ENCODE results near the gene MLLT3.

MLLT3 gene

DNA sequence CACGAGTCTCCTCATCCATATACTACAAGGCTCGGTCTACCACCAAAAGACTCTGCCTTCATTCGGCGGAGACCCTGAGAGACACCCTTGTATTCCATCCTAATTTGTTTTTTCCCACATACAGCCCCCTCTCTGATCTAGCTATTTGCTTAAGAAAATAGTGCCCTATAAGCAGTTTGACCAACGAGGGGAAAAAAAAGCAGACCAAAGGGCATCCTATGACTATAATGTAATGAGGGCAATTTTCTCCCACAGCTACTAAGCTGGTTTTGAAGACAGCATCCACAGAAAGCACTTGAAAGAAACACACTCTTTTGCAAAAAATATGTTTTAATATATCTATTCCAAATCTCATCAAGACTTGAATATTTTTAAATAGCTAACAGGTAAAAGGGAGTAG lies 147.8 kb downstream of the MLLT3 start:
- DNase-seq (ENCODE audit: low read depth), result no peak

DNA sequence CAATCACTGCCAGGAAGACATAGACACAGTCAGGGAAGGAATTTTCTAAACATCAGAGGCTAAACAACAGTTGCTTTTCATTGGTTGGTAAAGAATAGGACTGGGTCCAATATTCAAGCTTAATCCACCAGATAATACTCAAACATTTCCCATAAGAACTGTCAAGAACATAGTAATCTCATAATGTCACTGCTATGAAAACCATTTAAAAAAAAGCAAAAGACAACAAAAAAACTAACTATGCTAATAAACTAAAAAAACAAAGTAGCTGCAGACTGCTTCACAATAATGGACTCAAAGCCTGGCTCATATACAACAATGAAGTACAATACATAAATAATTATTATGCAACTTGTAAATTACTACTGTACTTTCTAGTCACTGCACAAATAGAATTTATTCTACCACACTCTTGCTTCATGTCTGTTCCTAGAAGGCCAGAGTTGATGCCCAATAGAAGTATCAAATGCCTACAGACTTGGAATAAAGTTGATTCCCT lies 148.7 kb downstream of the MLLT3 start:
- no peak for DNase-seq (ENCODE audit: low read depth)

DNA sequence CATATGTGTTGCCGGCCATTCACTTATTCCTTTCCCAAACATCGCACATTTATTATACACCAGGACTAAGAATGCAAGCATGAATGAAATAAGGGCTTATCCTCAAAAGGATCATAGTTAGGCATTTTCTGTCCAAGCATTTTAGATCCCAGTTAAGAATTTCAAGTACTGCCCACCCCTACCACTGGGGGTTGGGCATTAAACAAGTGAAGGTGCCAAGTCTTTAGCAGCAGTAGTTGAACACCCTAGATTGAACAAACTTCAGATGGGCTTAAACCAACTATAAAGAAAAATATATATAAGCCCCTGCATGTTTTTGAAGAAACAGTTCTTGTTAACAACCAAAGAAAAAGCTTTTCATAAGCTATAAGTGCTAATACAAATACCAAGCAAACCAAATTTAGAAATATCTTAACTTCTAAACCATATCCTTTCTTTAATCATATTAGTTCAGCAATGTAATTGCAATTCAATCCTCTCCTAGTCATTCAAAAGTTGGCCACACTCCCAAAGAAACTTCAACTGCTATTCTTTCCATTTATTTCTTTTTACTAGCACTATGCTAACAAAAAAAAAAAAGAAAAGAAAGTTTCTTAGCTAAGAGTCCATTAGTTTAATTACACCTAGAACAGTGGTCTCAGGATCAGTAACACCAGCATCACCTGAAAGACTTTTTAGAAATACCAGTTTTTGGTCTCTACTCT lies 149.8 kb downstream of the MLLT3 start:
- DNase-seq (ENCODE audit: low read depth), result no peak

- DNase-seq (ENCODE audit: low read depth), result no peak
Observed at GRCh38 chr9:20466328-20467008, 155.8 kb downstream of the MLLT3 start.

DNA sequence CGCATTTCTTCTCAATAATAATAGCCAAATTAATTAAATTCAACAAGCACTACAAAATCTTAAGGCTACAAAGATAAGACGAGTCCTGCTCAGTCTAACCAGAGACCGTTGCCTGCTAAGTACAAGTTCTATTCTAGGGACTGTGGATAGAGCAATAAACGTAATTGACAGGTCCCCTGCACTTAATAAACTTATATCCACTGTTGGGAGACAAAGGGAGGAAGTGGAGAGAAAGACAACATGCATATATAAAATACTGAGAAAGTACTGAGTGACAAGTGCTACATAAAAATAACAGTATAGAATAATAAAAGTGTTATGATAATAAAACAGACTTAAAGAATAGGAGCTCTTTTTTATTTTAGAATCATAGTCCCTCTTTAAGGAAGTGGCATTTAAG lies 158.1 kb downstream of the MLLT3 start:
- no peak for DNase-seq (ENCODE audit: low read depth)

DNA sequence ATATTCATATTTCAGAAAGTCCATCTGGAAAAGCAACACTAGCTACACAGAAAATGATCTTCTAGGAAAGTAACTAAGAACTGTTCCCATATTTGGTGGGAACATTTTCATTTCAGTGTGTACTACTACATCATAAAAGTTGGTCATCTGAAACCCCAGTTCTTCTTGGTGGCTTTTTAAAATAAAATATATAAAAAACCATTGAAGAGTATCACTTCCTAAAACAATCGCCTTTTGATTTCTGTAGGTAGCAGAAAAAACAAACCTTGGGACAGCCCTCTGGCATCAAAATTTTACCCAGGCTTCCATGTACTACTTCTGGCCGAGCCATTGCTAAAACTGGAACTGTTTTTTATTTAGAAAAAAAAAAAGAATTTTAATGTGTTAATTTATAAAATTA lies 158.5 kb downstream of the MLLT3 start:
- DNase-seq (ENCODE audit: low read depth), result no peak

DNA sequence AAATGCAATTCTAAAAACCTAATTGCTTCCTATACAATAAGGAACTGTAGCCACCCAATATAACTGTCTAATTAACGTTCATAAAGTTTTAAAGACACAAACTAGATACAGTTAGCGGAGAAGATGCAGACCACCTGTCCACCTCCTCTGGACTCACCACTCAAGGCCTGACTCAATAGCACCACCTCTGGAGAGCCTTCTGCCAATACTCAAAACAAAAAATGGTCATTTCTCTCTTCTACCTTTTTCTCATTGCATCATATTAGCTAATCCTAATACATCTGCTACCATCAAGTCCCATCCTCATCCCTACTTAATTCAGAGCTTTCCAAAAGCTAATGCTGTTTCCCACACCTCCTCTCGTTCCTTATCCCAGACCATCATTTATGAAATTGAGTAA lies 159.9 kb downstream of the MLLT3 start:
- no peak for DNase-seq (ENCODE audit: low read depth)

- DNase-seq (ENCODE audit: low read depth), result no peak
Observed at GRCh38 chr9:20447291-20447690, 175.0 kb downstream of the MLLT3 start.

DNA sequence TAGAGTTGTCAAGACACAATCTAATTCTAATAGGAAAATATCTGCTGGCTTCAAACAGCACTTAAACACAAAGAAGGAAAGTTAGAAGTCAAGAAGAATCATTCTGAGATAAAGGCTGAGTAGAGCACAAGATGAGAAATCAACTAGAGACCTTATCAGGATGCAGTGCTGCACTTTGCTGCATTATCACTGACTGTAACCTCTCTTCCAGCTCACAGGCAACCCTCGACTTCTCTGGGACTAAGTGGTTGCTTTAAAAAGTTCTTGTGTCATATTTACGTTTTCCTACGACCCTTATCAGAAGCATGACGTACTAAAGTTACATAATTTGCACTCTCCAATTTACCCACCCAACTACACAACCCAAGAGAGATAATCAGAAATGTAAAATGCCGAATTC lies 176.1 kb downstream of the MLLT3 start:
- no peak for DNase-seq (ENCODE audit: low read depth)

- no peak for DNase-seq (ENCODE audit: low read depth)
Observed at GRCh38 chr9:20442461-20443319, 179.6 kb downstream of the MLLT3 start.

GRCh38 chr9:20441711-20442423 lies 180.4 kb downstream of the MLLT3 start:
- no peak for DNase-seq (ENCODE audit: low read depth)

GRCh38 chr9:20441166-20441565 lies 181.1 kb downstream of the MLLT3 start:
- DNase-seq (ENCODE audit: low read depth), result no peak

DNA sequence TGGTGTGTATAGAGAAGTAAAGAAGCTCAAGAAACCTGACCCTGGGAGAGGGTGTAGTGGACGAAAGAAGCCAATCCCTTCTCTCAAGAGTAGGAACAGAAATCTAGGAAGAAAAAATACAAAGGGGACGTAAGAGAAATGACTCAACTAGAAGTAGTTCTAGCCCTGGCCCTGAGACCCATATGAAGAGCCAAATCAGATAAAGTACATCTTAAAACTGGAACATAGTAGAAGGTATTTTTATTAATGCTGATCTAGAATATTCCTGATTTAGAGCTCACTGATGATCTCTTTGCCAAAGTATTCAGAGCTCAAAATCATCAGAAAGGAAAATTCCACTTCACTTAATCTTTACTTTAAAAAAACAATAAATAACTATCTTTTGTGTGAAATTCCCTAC lies 184.8 kb downstream of the MLLT3 start:
- DNase-seq (ENCODE audit: low read depth), result no peak

GRCh38 chr9:20436476-20437195 lies 185.7 kb downstream of the MLLT3 start:
- no peak for DNase-seq (ENCODE audit: low read depth)

DNA sequence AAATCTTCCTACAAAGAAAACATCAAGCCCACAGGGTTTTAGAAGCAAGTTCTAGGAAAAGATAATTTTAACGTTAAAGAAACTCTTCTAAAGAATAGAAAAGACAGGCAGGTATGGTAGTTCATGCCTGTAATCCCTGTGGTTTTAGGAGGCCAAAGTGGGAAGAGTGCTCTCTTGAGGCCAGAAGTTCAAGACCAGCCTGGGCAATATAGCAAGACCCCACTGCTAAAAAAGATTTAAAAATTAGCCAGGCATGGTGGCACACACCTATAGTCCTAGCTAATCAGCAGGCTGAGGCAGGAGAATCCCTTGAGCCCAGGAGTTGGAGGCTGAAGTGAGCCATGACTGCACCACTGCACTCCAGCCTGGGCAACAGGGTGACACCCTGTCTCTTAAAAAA lies 193.3 kb downstream of the MLLT3 start:
- DNase-seq (ENCODE audit: low read depth), result no peak

GRCh38 chr9:20427359-20427758 lies 194.9 kb downstream of the MLLT3 start:
- DNase-seq (ENCODE audit: low read depth), result no peak

DNA sequence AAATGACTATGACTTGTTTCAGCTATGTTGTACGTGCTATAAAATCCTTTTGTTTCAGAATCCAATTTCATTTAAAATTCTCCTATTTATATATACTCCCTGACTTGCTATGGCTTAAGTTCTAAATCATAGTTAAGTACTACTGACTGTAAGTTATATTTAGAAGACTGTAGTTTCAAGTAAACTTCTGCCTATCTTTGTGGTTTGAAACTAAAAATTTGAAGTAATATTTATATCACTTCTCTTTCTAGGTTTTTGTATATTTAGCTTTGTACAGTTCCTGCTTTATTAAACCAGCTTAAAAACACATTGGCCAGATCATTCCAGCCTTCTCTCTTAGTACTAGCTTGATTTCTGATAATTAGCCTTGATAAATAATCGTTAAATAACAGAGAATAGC lies 196.3 kb downstream of the MLLT3 start:
- DNase-seq (ENCODE audit: low read depth), result no peak

DNA sequence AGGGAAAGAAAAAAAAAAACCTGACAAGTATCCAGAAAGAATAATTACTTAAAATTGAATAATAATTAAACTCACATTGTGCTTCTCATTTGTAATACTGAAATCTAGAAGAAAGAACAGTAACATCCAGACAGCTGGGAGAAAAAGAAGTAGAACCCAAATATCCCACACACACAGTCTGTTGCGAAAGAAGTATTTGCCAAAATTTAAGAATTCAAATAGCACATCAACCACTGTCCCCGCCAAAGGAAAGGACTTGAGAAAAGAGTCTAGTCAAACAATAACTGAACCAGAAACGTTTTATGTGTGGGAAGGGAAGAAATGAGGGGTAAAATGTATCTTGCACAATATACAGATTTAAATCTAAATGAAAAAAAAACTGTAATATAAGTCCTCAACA lies 202.8 kb downstream of the MLLT3 start:
- no peak for DNase-seq (ENCODE audit: low read depth)

- DNase-seq (ENCODE audit: low read depth), result no peak
Observed at GRCh38 chr9:20418485-20418884, 203.8 kb downstream of the MLLT3 start.

DNA sequence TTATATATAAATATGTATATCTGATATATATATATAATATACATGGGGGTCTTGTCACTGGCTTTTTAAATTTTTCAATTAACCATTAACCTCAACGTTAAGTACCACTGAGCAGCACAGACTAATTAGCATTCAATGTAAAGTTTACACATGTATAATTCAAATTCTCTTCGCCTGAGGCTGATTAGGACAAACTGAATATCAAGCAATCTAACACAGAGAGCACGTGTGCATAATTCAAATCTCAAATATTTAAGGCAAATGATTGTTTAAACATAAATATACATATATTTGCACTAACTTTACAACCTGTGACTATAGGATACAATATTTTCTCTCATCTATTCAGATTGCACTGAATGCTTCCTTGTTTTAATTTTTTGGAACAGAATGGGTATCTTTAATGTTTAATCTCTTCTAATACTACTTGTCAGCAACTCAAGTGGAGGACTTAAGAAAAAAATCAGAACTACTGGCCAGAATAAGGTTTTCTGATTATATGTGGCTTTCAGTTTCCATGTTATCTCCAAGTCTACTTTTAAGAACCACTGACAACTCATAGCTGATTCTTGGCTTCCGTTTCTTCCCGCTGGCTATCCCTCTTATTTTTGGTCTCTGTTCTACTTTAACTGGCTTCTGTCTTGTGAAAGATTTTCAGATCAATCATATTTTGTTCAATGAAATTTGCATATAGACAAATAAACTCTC lies 204.8 kb downstream of the MLLT3 start:
- DNase-seq (ENCODE audit: low read depth), result no peak

- no peak for DNase-seq (ENCODE audit: low read depth)
Observed at GRCh38 chr9:20414150-20414549, 208.1 kb downstream of the MLLT3 start.

Data from stimulated activated CD8-positive, alpha-beta memory T cell treated with anti-CD3 and anti-CD28 coated beads, Interleukin-12 subunit alpha, Interleukin-12 subunit beta, amount 100 ng/mL, for 4 hours (primary cell).